Dedifferentiated amniotic fluid mesenchymal stem cell (primary cell): ENCODE results near the gene SEC14L2.
"Not testable (repeated sequence)": the region's sequence is repeated elsewhere in the genome, so short reads cannot be mapped to it uniquely, and the experiment has no call there.

Experiments
- DNase-seq: peaks from one replicate; pipeline ENCODE4 v3.0.0-alpha.2; 2016; ENCODE audit errors: extremely low spot score

The SEC14L2 gene

DNA sequence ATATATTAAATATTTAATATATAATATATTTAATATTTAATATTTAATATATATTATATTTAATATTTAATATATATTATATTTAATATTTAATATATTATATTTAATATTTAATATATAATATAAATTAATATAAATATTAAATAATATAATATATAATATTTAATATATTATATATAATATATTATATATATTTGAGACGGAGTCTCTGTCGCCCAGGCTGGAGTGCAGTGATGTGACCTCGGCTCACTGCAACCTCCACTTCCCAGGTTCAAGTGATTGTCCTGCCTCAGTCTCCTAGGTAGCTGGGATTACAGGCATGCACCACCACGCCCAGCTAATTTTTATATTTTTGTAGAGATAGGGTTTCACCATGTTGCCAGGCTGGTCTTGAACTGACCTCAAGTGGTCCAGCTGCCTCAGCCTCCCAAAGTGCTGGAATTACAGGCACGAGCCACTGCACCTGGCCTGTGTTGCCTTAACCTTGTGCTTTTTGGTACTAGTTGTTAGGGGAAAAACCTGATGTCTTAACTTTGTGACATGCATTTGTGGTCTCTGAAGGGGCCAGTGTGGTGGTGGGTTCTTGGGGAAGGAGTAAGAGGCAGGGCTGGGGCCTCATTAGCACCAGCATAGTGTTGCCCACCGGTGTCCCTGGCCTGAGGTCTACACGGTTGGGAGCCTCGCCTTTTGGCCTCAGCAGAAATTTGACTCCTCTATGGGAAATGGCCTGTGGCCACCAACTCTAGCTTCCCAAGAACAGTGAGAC lies 58.4 kb downstream of the SEC14L2 start:
- DNase-seq = no peak

DNA sequence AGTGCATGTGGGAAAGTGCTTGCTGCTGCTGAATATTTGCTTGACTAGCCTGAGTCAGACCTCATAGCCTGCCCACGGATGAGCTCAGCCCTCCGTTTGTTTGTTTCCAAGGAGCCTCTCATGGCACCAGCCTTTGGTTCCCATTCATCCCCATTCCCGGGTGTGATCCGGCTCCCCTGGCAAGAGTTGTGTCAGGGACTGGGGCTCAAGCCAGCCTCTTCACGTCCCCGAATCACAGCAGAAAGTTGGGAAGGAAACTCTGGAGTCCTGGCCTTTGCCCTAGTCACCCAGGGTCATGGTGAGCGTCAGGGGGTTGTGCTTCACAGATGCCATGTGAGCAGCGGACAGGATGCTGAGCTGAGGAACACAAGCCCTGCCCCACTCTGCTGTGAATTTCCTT lies 61.2 kb downstream of the SEC14L2 start:
- no peak for DNase-seq

GRCh38 chr22:30459181-30460052 lies 62.6 kb downstream of the SEC14L2 start:
- no peak for DNase-seq

- DNase-seq = no peak
Observed at GRCh38 chr22:30460147-30460546, 63.3 kb downstream of the SEC14L2 start.

- DNase-seq = not testable (repeated sequence)
Observed at GRCh38 chr22:30460555-30460954, 63.7 kb downstream of the SEC14L2 start.

- DNase-seq = no peak
Observed at GRCh38 chr22:30469165-30469564, 72.3 kb downstream of the SEC14L2 start.

DNA sequence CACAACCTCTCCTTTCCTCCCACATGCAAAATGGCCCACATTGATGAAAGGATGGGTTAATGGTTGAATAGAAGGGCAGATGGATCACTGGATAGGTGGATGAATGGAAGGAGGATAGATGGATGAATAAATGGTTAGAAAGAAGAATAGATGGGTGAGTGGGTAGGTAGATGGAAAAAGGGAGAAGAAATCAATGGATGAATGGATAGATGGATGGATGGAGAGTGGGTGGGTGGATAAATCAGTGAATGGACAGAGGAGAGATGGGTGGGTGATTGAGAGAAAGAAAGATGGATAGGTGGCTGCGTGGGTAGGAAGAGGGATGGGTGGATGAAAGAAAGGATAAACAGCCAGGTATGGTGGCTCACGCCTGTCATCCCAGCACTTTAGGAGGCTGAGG lies 73.8 kb downstream of the SEC14L2 start:
- no peak for DNase-seq

DNA sequence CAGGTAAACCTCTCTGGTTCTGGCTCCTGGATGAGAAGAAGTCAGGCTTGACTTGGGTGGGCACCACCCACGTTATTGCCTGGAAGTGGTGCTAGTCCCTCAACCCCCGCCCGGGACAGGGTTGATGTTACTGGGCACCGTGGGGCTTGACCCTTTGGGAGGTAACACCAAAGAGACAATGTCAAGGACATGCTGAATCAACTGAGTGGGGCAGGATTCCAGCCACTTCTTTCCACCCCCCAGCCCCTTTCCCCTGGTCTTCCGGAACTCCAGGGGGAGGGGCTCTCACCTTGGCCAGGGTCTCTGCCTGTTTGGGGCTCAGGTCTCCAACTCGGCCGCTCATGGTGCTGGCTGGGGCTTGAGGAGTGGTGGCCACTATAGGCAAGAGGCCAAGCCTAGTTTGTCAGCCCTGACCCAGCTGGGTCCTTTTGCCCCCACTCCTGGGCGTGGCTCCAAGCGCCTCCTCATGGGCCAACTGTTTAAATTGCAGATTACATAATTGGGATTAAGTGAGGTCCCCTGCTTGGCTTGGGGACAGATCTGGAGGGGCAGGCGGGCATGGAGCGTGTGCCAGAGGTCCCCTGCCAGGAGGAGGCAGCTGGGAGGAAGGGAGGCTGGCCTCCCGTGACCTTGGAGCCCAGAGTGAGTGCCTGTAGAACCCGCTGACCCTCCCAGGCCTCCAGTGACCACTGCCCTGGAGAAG lies 74.9 kb downstream of the SEC14L2 start, which contains the start of gene SEC14L3:
Gene SEC14L3 (minus strand): TSS at position 402 of the 703 bp plus-strand sequence. CDS start 59 bp downstream, at position 343.
- DNase-seq = no peak

- no peak for DNase-seq
Observed at GRCh38 chr22:30472994-30473720, 76.3 kb downstream of the SEC14L2 start.

DNA sequence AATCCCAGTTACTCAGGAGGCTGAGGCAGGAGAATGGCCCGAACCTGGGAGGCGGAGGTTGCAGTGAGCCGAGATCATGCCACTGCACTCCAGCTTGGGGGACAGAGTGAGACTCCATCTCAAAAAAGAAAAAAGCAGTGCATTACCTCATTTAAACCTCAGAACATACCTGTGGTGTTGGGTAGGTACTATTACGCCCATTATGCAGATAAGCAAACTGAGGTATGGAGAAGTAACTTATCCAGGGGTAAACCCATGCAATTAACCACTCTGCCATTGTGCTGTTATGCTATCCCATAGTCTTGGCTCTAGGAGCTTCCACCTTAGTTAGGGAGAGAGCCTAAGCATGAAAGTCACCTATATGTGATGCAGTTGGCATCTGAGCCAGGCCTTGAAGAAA lies 77.3 kb downstream of the SEC14L2 start:
- no peak for DNase-seq
